Central memory CD8-positive, alpha-beta T cell (primary cell): ENCODE data around the gene TMEM225.

ENCODE experiments used
- ATAC-seq: fragments of 150-1000 bp; cut with Tn5 transposase; replicated peaks from 2 replicates; pipeline ENCODE4 v1.10.0; 2022; ENCODE audit warnings: mild to moderate bottlenecking, moderate FRiP score, moderate number of reproducible peaks; ENCODE audit not compliant: poor library complexity, severe bottlenecking; ENCODE audit errors: extremely low read depth
- DNase-seq, 2 donors: peaks; one replicate each; pipeline ENCODE4 v3.0.0; 2021; ENCODE audit warnings: low spot score in 2 of 2
- H3K27ac Mint-ChIP-seq: one replicate; pipeline ENCODE4 v1.8.0; 2022; ENCODE audit warnings: low read depth, mild to moderate bottlenecking, moderate library complexity, mixed read lengths
- H3K27me3 Mint-ChIP-seq: one replicate; pipeline ENCODE4 v1.8.0; 2022; ENCODE audit warnings: mixed read lengths
- H3K36me3 Mint-ChIP-seq: one replicate; pipeline ENCODE4 v1.8.0; 2022; ENCODE audit warnings: mild to moderate bottlenecking, moderate library complexity, mixed read lengths; ENCODE audit not compliant: insufficient read depth
- H3K4me1 Mint-ChIP-seq: one replicate; pipeline ENCODE4 v1.8.0; 2022; ENCODE audit warnings: mixed read lengths
- H3K4me3 Mint-ChIP-seq: one replicate; pipeline ENCODE4 v1.8.0; 2022; ENCODE audit warnings: mild to moderate bottlenecking, moderate library complexity, mixed read lengths
- H3K9me3 Mint-ChIP-seq: one replicate; pipeline ENCODE4 v1.8.0; 2022; ENCODE audit warnings: mixed read lengths

Gene TMEM225

GRCh38 chr11:123856444-123856843 is 29.0 kb downstream of the TMEM225 start:
- DNase-seq: no peak
- peaks cover 6% of the 10 kb centered on the region for H3K9me3 Mint-ChIP-seq

GRCh38 chr11:123853038-123853437 is 32.4 kb downstream of the TMEM225 start:
- Mint-ChIP-seq H3K36me3 (no peaks in the 10 kb centered on the region), H3K27me3 (peaks cover 31% of the 10 kb centered on the region), H3K27ac (no peak overlapping the region), H3K4me3 (no peak overlapping the region), H3K9me3 (peaks cover 6% of the 10 kb centered on the region), H3K4me1 (no peaks in the 10 kb centered on the region)
- ATAC-seq: no peak
- DNase-seq: no peak

More at GRCh38 chr11:123856444-123856843, 29.0 kb downstream of the TMEM225 start:
- no peak overlapping the region for H3K27ac Mint-ChIP-seq
- H3K36me3 Mint-ChIP-seq: no peaks in the 10 kb centered on the region
- no peak overlapping the region for H3K4me3 Mint-ChIP-seq
- peaks cover 20% of the 10 kb centered on the region for H3K27me3 Mint-ChIP-seq
- no peak for ATAC-seq
- no peaks in the 10 kb centered on the region for H3K4me1 Mint-ChIP-seq

GRCh38 chr11:123852321-123852720 is 33.1 kb downstream of the TMEM225 start:
- no peak for DNase-seq
- Mint-ChIP-seq H3K36me3 (no peaks in the 10 kb centered on the region), H3K4me3 (no peak overlapping the region), H3K27me3 (peaks cover 31% of the 10 kb centered on the region), H3K27ac (no peak overlapping the region), H3K4me1 (no peaks in the 10 kb centered on the region), H3K9me3 (peaks cover 6% of the 10 kb centered on the region)
- ATAC-seq: no peak

GRCh38 chr11:123851110-123851509 is 34.4 kb downstream of the TMEM225 start:
- Mint-ChIP-seq H3K27ac (no peak overlapping the region), H3K4me3 (no peak overlapping the region), H3K9me3 (no peaks in the 10 kb centered on the region), H3K27me3 (peaks cover 31% of the 10 kb centered on the region), H3K36me3 (no peaks in the 10 kb centered on the region), H3K4me1 (no peaks in the 10 kb centered on the region)
- no peak for DNase-seq
- ATAC-seq: no peak

GRCh38 chr11:123841174-123841573 is 44.3 kb downstream of the TMEM225 start:
- no peaks in the 10 kb centered on the region for H3K4me1 Mint-ChIP-seq
- H3K4me3 Mint-ChIP-seq: no peak overlapping the region
- H3K27ac Mint-ChIP-seq: no peak overlapping the region
- no peak for DNase-seq
- H3K36me3 Mint-ChIP-seq: no peaks in the 10 kb centered on the region
- no peak for ATAC-seq
- H3K27me3 Mint-ChIP-seq: no peaks in the 10 kb centered on the region
- H3K9me3 Mint-ChIP-seq: no peaks in the 10 kb centered on the region

- DNase-seq (no peak), ATAC-seq (no peak)
- Mint-ChIP-seq H3K27me3 (no peaks in the 10 kb centered on the region), H3K4me1 (no peaks in the 10 kb centered on the region), H3K27ac (no peak overlapping the region), H3K36me3 (no peaks in the 10 kb centered on the region), H3K4me3 (no peak overlapping the region), H3K9me3 (no peaks in the 10 kb centered on the region)
These were observed 46.3 kb downstream of the TMEM225 start for GRCh38 chr11:123839131-123839530.

GRCh38 chr11:123838659-123839058 is 46.8 kb downstream of the TMEM225 start:
- Mint-ChIP-seq H3K27ac (no peak overlapping the region), H3K9me3 (no peaks in the 10 kb centered on the region), H3K4me3 (no peak overlapping the region), H3K4me1 (no peaks in the 10 kb centered on the region), H3K27me3 (no peaks in the 10 kb centered on the region), H3K36me3 (no peaks in the 10 kb centered on the region)
- DNase-seq (no peak), ATAC-seq (no peak)

- Mint-ChIP-seq H3K4me3 (no peak overlapping the region), H3K36me3 (no peaks in the 10 kb centered on the region), H3K27ac (no peak overlapping the region), H3K4me1 (no peaks in the 10 kb centered on the region), H3K9me3 (no peaks in the 10 kb centered on the region), H3K27me3 (no peaks in the 10 kb centered on the region)
- DNase-seq (no peak), ATAC-seq (no peak)
These were observed 47.3 kb downstream of the TMEM225 start for GRCh38 chr11:123838199-123838598.

GRCh38 chr11:123833095-123833494 is 52.4 kb downstream of the TMEM225 start:
- Mint-ChIP-seq H3K9me3 (peaks cover 6% of the 10 kb centered on the region), H3K4me1 (no peaks in the 10 kb centered on the region), H3K27ac (no peak overlapping the region), H3K36me3 (no peaks in the 10 kb centered on the region), H3K4me3 (no peak overlapping the region), H3K27me3 (peaks cover 26% of the 10 kb centered on the region)
- ATAC-seq: no peak
- no peak for DNase-seq
